Ishikawa (cell line): ENCODE measurements around the gene NIPSNAP3A.

Experiments
- CEBPB ChIP-seq: IDR thresholded peaks from 2 replicates; pipeline ENCODE4 v1.6.1; 2012
- EGR1 ChIP-seq: IDR thresholded peaks from 2 replicates; pipeline ENCODE4 v1.6.1; 2012
- RAD21 ChIP-seq: IDR thresholded peaks from 2 replicates; pipeline ENCODE4 v1.6.1; 2012; ENCODE audit warnings: low read depth
- TCF12 ChIP-seq: IDR thresholded peaks from 2 replicates; pipeline ENCODE4 v1.6.1; 2012; ENCODE audit warnings: low read depth
- TF ChIP-seq, protein P1 (sequence below): IDR thresholded peaks from 2 replicates; pipeline ENCODE4 v1.6.1; 2012; ENCODE audit warnings: low read depth, mild to moderate bottlenecking
- TF ChIP-seq, protein P2 (sequence below): IDR thresholded peaks from 2 replicates; pipeline ENCODE4 v1.6.1; 2012

DNA sequence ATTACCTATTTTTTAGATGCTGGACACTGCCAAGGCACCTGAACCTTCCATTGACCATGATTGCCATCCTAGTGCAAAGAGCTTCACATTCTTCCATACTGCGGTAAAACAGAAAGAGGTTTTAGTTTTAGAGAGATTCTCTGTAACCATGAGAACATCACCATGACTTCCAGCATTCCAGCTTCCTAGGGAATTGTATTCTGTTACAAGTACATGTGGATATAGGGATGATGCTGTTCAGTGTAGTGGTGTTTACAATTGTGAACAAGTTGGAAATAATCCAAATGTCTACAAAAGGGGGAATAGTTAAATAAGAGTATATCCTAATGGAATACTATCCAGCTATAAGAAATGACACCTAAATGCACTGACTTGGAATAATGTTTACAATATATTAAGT lies 38.8 kb downstream of the NIPSNAP3A start:
- TF ChIP-seq TCF12 (no peak), RAD21 (no peak), CEBPB (no peak), EGR1 (no peak)
- TF ChIP-seq, protein P1, sequence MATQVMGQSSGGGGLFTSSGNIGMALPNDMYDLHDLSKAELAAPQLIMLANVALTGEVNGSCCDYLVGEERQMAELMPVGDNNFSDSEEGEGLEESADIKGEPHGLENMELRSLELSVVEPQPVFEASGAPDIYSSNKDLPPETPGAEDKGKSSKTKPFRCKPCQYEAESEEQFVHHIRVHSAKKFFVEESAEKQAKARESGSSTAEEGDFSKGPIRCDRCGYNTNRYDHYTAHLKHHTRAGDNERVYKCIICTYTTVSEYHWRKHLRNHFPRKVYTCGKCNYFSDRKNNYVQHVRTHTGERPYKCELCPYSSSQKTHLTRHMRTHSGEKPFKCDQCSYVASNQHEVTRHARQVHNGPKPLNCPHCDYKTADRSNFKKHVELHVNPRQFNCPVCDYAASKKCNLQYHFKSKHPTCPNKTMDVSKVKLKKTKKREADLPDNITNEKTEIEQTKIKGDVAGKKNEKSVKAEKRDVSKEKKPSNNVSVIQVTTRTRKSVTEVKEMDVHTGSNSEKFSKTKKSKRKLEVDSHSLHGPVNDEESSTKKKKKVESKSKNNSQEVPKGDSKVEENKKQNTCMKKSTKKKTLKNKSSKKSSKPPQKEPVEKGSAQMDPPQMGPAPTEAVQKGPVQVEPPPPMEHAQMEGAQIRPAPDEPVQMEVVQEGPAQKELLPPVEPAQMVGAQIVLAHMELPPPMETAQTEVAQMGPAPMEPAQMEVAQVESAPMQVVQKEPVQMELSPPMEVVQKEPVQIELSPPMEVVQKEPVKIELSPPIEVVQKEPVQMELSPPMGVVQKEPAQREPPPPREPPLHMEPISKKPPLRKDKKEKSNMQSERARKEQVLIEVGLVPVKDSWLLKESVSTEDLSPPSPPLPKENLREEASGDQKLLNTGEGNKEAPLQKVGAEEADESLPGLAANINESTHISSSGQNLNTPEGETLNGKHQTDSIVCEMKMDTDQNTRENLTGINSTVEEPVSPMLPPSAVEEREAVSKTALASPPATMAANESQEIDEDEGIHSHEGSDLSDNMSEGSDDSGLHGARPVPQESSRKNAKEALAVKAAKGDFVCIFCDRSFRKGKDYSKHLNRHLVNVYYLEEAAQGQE, result no peak
- TF ChIP-seq, protein P2, sequence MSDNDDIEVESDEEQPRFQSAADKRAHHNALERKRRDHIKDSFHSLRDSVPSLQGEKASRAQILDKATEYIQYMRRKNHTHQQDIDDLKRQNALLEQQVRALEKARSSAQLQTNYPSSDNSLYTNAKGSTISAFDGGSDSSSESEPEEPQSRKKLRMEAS, result no peak
